PC-9 (cell line): ENCODE results near the gene SLC15A2. TPM values are rescaled to one million over a fixed set of nuclear protein-coding genes. Genes with fewer than 3 reads are reported as not detected.

Experiments used
- BruUV-seq: library from RNA; stranded (reverse); fragments of 400-500 nt; replicated peaks from 2 replicates; lab custom pipeline; 2021; lab: Mats Ljungman, UMichigan
- CTCF ChIA-PET: fragments of 300-600 bp; sonication (Branson Sonifier 250); formaldehyde crosslinking; loops from one replicate; lab custom pipeline; 2022; ENCODE audit warnings: antibody characterized with exemption; lab: Charles Lee
- POLR2A ChIA-PET: fragments of 300-600 bp; sonication (Branson Sonifier 250); formaldehyde crosslinking; loops from one replicate; lab custom pipeline; 2022; ENCODE audit warnings: antibody characterized with exemption; ENCODE audit not compliant: unreplicated experiment; lab: Charles Lee
- DNase-seq, 2 experiments: peaks; one replicate each; pipeline versions ENCODE4 v3.0.0 to v3.0.0-alpha.2; 2015 to 2022; ENCODE audit warnings: mixed read lengths in 1 of 2
- H2AFZ ChIP-seq: fragments of 200-600 bp; sonication (generic); 2 replicates; pipeline ENCODE4 v1.8.1; 2017; ENCODE audit warnings: antibody characterized with exemption
- H3F3A ChIP-seq: fragments of 200-600 bp; sonication (generic); 2 replicates; pipeline ENCODE4 v1.8.1; 2017; ENCODE audit warnings: antibody characterized with exemption, mild to moderate bottlenecking, low read depth; ENCODE audit not compliant: insufficient read depth
- H3K27ac ChIP-seq: fragments of 200-600 bp; sonication (generic); 2 replicates; pipeline ENCODE4 v1.6.1; 2016; ENCODE audit warnings: mixed run types
- H3K27me3 ChIP-seq: fragments of 200-600 bp; sonication (generic); 2 replicates; pipeline ENCODE4 v1.6.1; 2016; ENCODE audit warnings: low read depth, mixed run types; ENCODE audit not compliant: insufficient read depth
- H3K36me3 ChIP-seq: fragments of 200-600 bp; sonication (generic); 2 replicates; pipeline ENCODE4 v1.6.1; 2016; ENCODE audit warnings: low read depth, mixed run types
- H3K4me1 ChIP-seq: fragments of 200-600 bp; sonication (generic); replicated peaks from 2 replicates; pipeline ENCODE4 v1.6.1; 2016; ENCODE audit warnings: mixed run types; ENCODE audit not compliant: insufficient read depth
- H3K4me2 ChIP-seq: fragments of 200-600 bp; sonication (generic); 2 replicates; pipeline ENCODE4 v1.6.1; 2017; ENCODE audit warnings: mixed run types
- H3K4me3 ChIP-seq: fragments of 200-600 bp; sonication (generic); 2 replicates; pipeline ENCODE4 v1.6.1; 2016; ENCODE audit warnings: mixed run types
- H3K79me2 ChIP-seq: fragments of 200-600 bp; sonication (generic); 2 replicates; pipeline ENCODE4 v1.6.1; 2017; ENCODE audit warnings: low read depth, mixed run types
- H3K9me2 ChIP-seq: fragments of 200-600 bp; sonication (generic); 2 replicates; pipeline ENCODE4 v1.8.1; 2017; ENCODE audit warnings: mild to moderate bottlenecking; ENCODE audit not compliant: insufficient read depth
- H3K9me3 ChIP-seq: fragments of 200-600 bp; sonication (generic); 2 replicates; pipeline ENCODE4 v1.8.1; 2016; ENCODE audit warnings: low read depth; ENCODE audit not compliant: insufficient read depth
- H4K20me1 ChIP-seq: fragments of 200-600 bp; sonication (generic); 2 replicates; pipeline ENCODE4 v1.8.1; 2017; ENCODE audit not compliant: insufficient read depth
- EZH2 ChIP-seq: fragments of 200-600 bp; sonication (generic); IDR thresholded peaks from 2 replicates; pipeline ENCODE4 v1.8.0; 2017; ENCODE audit warnings: antibody characterized with exemption, low read depth
- intact Hi-C: fragments of 100-400 bp; cut with micrococcal nuclease; formaldehyde crosslinking; loops from one replicate; pipeline ENCODE4 v1.10.0; 2022; ENCODE audit not compliant: unreplicated experiment
- total RNA-seq: library from RNA; stranded (reverse); gene quantifications from 2 replicates; pipeline ENCODE4 v1.2.3, GENCODE V29; 2021
- TF ChIP-seq, protein P1 (sequence below): fragments of 200-600 bp; sonication (generic); conservative IDR thresholded peaks from 2 replicates; pipeline ENCODE4 v1.6.1; 2017; ENCODE audit warnings: mixed run types, antibody characterized with exemption, mild to moderate bottlenecking, moderate library complexity

Gene SLC15A2
- total RNA-seq, 1 experiment from 2014 or later = 2.8 TPM

DNA sequence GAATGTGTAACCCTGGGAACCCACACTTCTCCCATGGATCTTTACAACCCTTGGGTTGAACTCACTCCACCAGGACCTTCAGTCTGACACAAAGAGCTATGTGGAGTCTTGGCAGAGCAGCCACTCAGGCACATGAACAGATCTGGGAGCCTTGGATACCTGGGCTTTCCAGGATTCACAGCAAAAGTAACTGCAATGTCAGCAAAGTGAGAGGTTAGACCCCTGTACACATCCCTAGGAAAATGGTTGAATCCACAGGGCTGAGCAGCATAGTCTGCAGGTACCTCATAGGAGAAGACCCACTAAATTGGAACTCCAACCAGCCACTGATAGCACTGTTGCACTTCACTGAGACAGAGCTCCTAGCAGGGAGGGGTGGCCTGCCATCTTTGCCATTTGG lies 68.2 kb downstream of the SLC15A2 start:
- Histone ChIP-seq H2AFZ (no peak overlapping the region), H3K27me3 (no peaks in the 10 kb centered on the region), H3K4me2 (no peak overlapping the region), H3K79me2 (no peaks in the 10 kb centered on the region), H3K9me2 (no peaks in the 10 kb centered on the region), H3K36me3 (no peaks in the 10 kb centered on the region), H3K9me3 (no peaks in the 10 kb centered on the region; the same call in 1 of the 2 replicates), H4K20me1 (no peaks in the 10 kb centered on the region), H3F3A (no peaks in the 10 kb centered on the region), H3K27ac (no peak overlapping the region), H3K4me1 (no peaks in the 10 kb centered on the region), H3K4me3 (no peak overlapping the region)
- POLR2A ChIA-PET = no interaction called here
- DNase-seq = no peak
- CTCF ChIA-PET = no interaction called here
- TF ChIP-seq, protein P1, sequence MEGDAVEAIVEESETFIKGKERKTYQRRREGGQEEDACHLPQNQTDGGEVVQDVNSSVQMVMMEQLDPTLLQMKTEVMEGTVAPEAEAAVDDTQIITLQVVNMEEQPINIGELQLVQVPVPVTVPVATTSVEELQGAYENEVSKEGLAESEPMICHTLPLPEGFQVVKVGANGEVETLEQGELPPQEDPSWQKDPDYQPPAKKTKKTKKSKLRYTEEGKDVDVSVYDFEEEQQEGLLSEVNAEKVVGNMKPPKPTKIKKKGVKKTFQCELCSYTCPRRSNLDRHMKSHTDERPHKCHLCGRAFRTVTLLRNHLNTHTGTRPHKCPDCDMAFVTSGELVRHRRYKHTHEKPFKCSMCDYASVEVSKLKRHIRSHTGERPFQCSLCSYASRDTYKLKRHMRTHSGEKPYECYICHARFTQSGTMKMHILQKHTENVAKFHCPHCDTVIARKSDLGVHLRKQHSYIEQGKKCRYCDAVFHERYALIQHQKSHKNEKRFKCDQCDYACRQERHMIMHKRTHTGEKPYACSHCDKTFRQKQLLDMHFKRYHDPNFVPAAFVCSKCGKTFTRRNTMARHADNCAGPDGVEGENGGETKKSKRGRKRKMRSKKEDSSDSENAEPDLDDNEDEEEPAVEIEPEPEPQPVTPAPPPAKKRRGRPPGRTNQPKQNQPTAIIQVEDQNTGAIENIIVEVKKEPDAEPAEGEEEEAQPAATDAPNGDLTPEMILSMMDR = no peak
- TF ChIP-seq EZH2 = no peak
- intact Hi-C loops = no loop called here
- BruUV-seq = no TSS peak

DNA sequence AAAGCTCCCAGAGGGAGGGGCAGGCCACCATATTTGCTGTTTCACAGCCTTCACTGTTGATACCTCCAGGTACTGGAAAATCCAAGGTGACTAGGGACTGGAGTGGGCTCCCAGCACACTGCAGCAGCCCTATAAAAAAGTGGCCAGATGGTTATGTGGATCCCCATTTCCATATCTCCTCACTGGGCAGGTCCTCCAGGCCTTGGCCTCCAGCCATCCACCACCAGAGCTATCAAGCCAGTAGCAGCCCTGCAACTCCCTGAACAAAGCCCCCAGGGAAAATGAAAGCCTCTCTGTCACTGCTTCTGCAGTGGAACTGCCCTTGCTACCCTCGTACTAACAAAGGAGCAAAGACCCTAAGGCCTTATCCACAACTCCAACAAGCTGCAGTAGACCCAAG lies 69.4 kb downstream of the SLC15A2 start:
- BruUV-seq = no TSS peak
- H3F3A ChIP-seq = no peaks in the 10 kb centered on the region
- TF ChIP-seq, protein P1 = no peak
- no peak for TF ChIP-seq EZH2
- ChIA-PET CTCF (no interaction called here), POLR2A (no interaction called here)
- no peaks in the 10 kb centered on the region for H3K79me2 ChIP-seq
- no peaks in the 10 kb centered on the region for H3K4me1 ChIP-seq
- H3K36me3 ChIP-seq = no peaks in the 10 kb centered on the region
- H4K20me1 ChIP-seq = no peaks in the 10 kb centered on the region
- intact Hi-C loops = no loop called here
- no peaks in the 10 kb centered on the region; the same call in 1 of the 2 replicates for H3K9me3 ChIP-seq
- no peak for DNase-seq
- H3K9me2 ChIP-seq = no peaks in the 10 kb centered on the region
- H3K27ac ChIP-seq = no peak overlapping the region
- H3K4me2 ChIP-seq = no peak overlapping the region
- H2AFZ ChIP-seq = no peak overlapping the region
- H3K27me3 ChIP-seq = no peaks in the 10 kb centered on the region
- no peak overlapping the region for H3K4me3 ChIP-seq

DNA sequence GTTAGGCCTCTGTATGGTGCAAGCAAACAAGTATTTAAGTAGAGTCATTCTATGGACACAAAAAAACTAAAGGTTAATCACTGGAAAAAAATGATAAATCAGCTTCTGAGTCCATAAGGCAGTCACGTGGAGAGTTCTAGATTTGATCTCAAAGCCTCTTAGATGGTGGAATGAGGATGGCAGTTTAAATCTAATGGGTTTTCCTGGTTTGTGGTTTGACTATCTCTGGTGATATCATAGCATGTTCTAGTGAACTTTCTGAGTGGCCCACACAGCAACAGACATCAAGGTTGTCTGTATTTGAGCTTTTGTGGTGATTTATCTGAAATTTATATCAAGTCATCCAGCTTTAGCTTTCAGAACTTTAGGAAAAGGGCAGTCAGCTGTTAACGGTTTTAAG lies 75.4 kb downstream of the SLC15A2 start:
- H3K27me3 ChIP-seq = no peaks in the 10 kb centered on the region

More for the DNA sequence above, 75.4 kb downstream of the SLC15A2 start:
- no TSS peak for BruUV-seq
- POLR2A ChIA-PET = no interaction called here
- TF ChIP-seq EZH2 = no peak
- TF ChIP-seq, protein P1 = no peak
- peak in 1 of 2 experiments; percentile 35 for DNase-seq
- no peak overlapping the region for H3K4me2 ChIP-seq
- H4K20me1 ChIP-seq = no peaks in the 10 kb centered on the region
- H3K79me2 ChIP-seq = no peaks in the 10 kb centered on the region
- no peaks in the 10 kb centered on the region for H3K4me1 ChIP-seq
- CTCF ChIA-PET = interaction anchor here (0.6 kb wide), 1 partner anchor 809 kb away, joined by 6 read pairs; no protein-coding TSS in a partner anchor
- intact Hi-C loops = no loop called here
- no peak overlapping the region for H3K27ac ChIP-seq
- no peaks in the 10 kb centered on the region for H3K36me3 ChIP-seq
- H3K9me2 ChIP-seq = no peaks in the 10 kb centered on the region
- no peaks in the 10 kb centered on the region for H3K9me3 ChIP-seq
- H3K4me3 ChIP-seq = no peak overlapping the region
- H2AFZ ChIP-seq = no peak overlapping the region
- no peaks in the 10 kb centered on the region for H3F3A ChIP-seq
